ENCODE data around the gene ZMIZ1.

- TF ChIP-seq REST (IDR thresholded peaks at IDR 0.05; ENCODE audit: insufficient read depth in 1 of 2, low read depth in 2 of 2, low read length in 2 of 2) (no peak), FOXP2 (optimal IDR thresholded peaks at IDR 0.05; ENCODE audit: borderline replicate concordance, extremely low read depth, extremely low read length, insufficient read depth) (no peak), POLR2AphosphoS5 (IDR thresholded peaks at IDR 0.05; ENCODE audit: low read depth, low read length) (no peak)
Observed at GRCh38 chr10:79229830-79230327, 161.1 kb downstream of the ZMIZ1 start.
